ENCODE results near the gene ULK4. TPM values are rescaled to one million over a fixed set of nuclear protein-coding genes. Genes with fewer than 3 reads are reported as not detected.
A peak's percentile ranks its signal among the peaks of the same experiment; 100 is the strongest.
"Not testable (repeated sequence)": the region's sequence is repeated elsewhere in the genome, so short reads cannot be mapped to it uniquely, and the experiment has no call there.

ULK4 gene
- total and polyA plus RNA-seq, 10 donors: 2.0 to 33.3 (median 12.9) TPM

DNA sequence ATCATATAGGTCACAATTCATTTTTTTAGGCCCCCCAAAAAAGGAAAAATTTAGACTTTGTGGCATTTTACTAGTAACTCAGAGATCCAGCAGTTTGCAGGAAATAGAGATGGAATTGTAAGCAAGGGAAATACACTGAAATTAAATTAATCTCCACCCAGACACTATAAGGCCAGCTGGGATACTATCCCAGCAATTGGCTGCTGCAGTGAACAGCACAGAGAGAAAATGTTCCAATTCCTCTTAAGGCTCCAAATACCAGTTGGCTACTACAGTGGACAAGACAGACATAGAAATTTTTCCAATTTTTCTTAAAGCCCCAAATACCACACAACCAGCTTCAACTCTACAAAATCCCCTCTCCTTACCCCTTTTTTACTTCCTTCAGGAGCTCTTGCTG, 78.9 kb downstream of the ULK4 start:
- TF ChIP-seq POLR2A (IDR thresholded peaks at IDR 0.05) (no peak), POLR2AphosphoS5 (IDR thresholded peaks at IDR 0.05) (no peak)
- TF ChIP-seq, protein P1, sequence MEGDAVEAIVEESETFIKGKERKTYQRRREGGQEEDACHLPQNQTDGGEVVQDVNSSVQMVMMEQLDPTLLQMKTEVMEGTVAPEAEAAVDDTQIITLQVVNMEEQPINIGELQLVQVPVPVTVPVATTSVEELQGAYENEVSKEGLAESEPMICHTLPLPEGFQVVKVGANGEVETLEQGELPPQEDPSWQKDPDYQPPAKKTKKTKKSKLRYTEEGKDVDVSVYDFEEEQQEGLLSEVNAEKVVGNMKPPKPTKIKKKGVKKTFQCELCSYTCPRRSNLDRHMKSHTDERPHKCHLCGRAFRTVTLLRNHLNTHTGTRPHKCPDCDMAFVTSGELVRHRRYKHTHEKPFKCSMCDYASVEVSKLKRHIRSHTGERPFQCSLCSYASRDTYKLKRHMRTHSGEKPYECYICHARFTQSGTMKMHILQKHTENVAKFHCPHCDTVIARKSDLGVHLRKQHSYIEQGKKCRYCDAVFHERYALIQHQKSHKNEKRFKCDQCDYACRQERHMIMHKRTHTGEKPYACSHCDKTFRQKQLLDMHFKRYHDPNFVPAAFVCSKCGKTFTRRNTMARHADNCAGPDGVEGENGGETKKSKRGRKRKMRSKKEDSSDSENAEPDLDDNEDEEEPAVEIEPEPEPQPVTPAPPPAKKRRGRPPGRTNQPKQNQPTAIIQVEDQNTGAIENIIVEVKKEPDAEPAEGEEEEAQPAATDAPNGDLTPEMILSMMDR (IDR thresholded peaks at IDR 0.05 in 8 of 11, conservative IDR thresholded peaks at IDR 0.05 in 3 of 11): no peak
- peaks cover 0 to 12% (median 0%) of the 10 kb centered on the region in 6 donors for H3K36me3 ChIP-seq
- no peaks in the 10 kb centered on the region for H3K4me1 ChIP-seq
- intact Hi-C loops (cut with DNase I; ENCODE audit: low total_unique reads): loop anchor here (5.0 kb wide), 1 partner anchor 1556 kb away; no protein-coding TSS in a partner anchor
- H3K27ac ChIP-seq: no peak overlapping the region
- H3K4me3 ChIP-seq: no peak overlapping the region
- no peak for DNase-seq
- no peaks in the 10 kb centered on the region for H3K9me3 ChIP-seq
- no peaks in the 10 kb centered on the region for H3K27me3 ChIP-seq (replicated peaks in 1 of 7)

DNA sequence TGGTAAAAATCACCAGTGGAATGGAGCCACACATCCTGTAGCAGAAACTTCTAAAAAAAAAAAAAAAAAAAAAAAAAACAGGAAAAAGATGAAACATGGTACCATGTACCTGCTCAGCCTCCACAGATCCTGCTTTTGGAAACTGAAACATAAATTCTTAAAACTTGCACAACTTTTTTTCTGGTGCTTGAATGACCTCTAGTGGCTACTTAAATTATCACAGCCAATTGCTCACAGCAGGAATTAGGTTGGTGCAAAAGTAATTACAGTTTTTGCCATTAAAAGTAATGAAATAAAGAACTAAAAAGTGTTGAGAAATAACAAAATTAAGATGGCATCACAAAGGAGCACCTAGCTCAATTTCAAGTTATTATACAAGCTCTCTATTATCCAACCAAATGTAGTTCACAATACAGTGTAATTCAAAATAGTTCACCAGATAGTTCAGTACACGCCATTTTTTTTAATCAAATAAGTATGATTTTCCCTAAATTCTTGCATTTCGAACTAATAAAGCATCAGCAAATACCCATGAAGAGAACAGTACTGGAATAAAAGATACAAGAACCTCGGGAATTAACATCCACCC, 80.6 kb downstream of the ULK4 start:
- no peak overlapping the region for H3K4me3 ChIP-seq
- H3K36me3 ChIP-seq: peaks cover 0 to 12% (median 0%) of the 10 kb centered on the region in 6 donors
- no peaks in the 10 kb centered on the region for H3K4me1 ChIP-seq
- DNase-seq: no peak
- H3K9me3 ChIP-seq: no peaks in the 10 kb centered on the region
- TF ChIP-seq POLR2A (IDR thresholded peaks at IDR 0.05) (no peak), POLR2AphosphoS5 (IDR thresholded peaks at IDR 0.05) (no peak)
- TF ChIP-seq, protein P1 (IDR thresholded peaks at IDR 0.05 in 8 of 11, conservative IDR thresholded peaks at IDR 0.05 in 3 of 11): peak; percentile 49 to 83 (median 72)
- WGBS, 5 donors: 68 to 79% (median 76%) methylated on average over 3 of the region's 3 CpGs
- no peak overlapping the region for H3K27ac ChIP-seq
- no peaks in the 10 kb centered on the region for H3K27me3 ChIP-seq (replicated peaks in 1 of 7)
- intact Hi-C loops (cut with DNase I; ENCODE audit: low total_unique reads): loop anchor here (2.0 to 5.0 kb wide), 2 partner anchors 1297 to 1554 kb away; no protein-coding TSS in a partner anchor

DNA sequence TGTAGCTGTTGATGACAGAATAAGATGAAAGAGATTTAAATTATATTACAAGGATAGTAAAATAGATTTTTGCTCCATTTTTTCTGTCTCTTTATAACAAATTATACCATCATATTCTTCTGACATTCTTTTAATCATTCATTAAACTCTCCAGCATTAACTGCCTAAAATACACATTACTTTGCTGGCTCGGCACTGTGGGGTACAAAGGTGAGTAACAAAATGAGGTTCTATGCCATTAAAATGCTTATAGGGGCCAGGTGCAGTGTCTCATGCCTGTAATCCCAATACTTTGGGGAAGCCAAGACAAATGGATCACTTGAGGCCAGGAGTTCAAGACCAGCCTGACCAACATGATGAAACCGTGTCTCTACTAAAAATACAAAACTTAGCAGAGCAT, 81.5 kb downstream of the ULK4 start:
- no peak overlapping the region for H3K27ac ChIP-seq
- WGBS, 5 donors: 64 to 86% (median 76%) methylated on average over 2 of the region's 2 CpGs
- no peaks in the 10 kb centered on the region for H3K9me3 ChIP-seq
- peaks cover 0 to 12% (median 0%) of the 10 kb centered on the region in 6 donors for H3K36me3 ChIP-seq
- intact Hi-C loops (cut with DNase I; ENCODE audit: low total_unique reads): loop anchor here (2.0 to 5.0 kb wide), 2 partner anchors 1296 to 1553 kb away; no protein-coding TSS in a partner anchor
- no peak overlapping the region for H3K4me3 ChIP-seq
- no peak for DNase-seq
- TF ChIP-seq, protein P1 (IDR thresholded peaks at IDR 0.05 in 8 of 11, conservative IDR thresholded peaks at IDR 0.05 in 3 of 11): no peak
- TF ChIP-seq POLR2AphosphoS5 (IDR thresholded peaks at IDR 0.05): no peak
- TF ChIP-seq POLR2A (IDR thresholded peaks at IDR 0.05): no peak
- no peaks in the 10 kb centered on the region for H3K27me3 ChIP-seq (replicated peaks in 1 of 7)
- H3K4me1 ChIP-seq: no peaks in the 10 kb centered on the region

DNA sequence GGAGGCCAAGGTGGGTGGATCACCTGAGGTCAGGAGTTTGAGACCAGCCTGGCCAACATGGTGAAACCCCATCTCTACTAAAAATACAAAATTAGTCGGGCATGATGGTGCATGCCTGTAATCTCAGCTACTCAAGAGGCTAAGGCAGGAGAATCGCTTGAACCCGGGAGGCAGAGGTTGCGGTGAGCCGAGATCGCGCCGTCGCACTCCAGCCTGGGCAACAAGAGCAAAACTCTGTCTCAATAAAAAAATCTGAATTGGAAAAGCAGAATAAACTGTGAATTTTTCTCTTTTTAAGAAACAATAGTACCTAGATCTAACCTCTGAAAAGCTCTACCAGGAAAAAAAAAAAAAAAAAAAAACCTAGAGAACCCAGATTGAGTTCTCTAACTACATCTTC, 84.2 kb downstream of the ULK4 start:
- H3K27ac ChIP-seq; H3K4me1 ChIP-seq; H3K27me3 ChIP-seq (replicated peaks in 1 of 7); H3K9me3 ChIP-seq; DNase-seq; intact Hi-C loops (cut with DNase I; ENCODE audit: low total_unique reads); H3K36me3 ChIP-seq; H3K4me3 ChIP-seq: not testable (repeated sequence)
- 93 to 98% (median 94%) methylated on average over 9 of the region's 9 CpGs for WGBS, 5 donors

All from spleen (tissue), 11 donors.